Activated CD8-positive, alpha-beta memory T cell treated with anti-CD3 and anti-CD28 coated beads for 24 hours (primary cell): Measurements from ENCODE around the gene CAPN11.

Experiments used
- DNase-seq: peaks from one replicate; pipeline ENCODE4 v3.0.0-alpha.2; 2020

The CAPN11 gene

GRCh38 chr6:44158770-44159228 lies at the start of gene CAPN11:
Gene CAPN11, plus strand, starts transcription at chr6:44158820. Its CDS starts 29 bp downstream, at chr6:44158849.
- no peak for DNase-seq

- no peak for DNase-seq
These were observed 49.4 kb upstream of the CAPN11 start for GRCh38 chr6:44109212-44109611.

GRCh38 chr6:44110005-44110676 lies 48.5 kb upstream of the CAPN11 start:
- no peak for DNase-seq

GRCh38 chr6:44110966-44111365 lies 47.7 kb upstream of the CAPN11 start:
- no peak for DNase-seq

GRCh38 chr6:44111434-44112417 lies 46.9 kb upstream of the CAPN11 start:
- no peak for DNase-seq

- DNase-seq = no peak
These were observed 45.2 kb upstream of the CAPN11 start for GRCh38 chr6:44113414-44113813.

- no peak for DNase-seq
These were observed 42.8 kb upstream of the CAPN11 start for GRCh38 chr6:44115866-44116265.

GRCh38 chr6:44116641-44117382 lies 41.8 kb upstream of the CAPN11 start:
- no peak for DNase-seq

GRCh38 chr6:44117397-44118128 lies 41.1 kb upstream of the CAPN11 start:
- DNase-seq = no peak

GRCh38 chr6:44119704-44120262 lies 38.8 kb upstream of the CAPN11 start:
- DNase-seq = no peak

GRCh38 chr6:44120692-44121443 lies 37.8 kb upstream of the CAPN11 start:
- no peak for DNase-seq

- no peak for DNase-seq
These were observed 35.8 kb upstream of the CAPN11 start for GRCh38 chr6:44122801-44123200.

- DNase-seq = no peak
These were observed 35.1 kb upstream of the CAPN11 start for GRCh38 chr6:44123544-44123943.

GRCh38 chr6:44126320-44127149 lies 32.1 kb upstream of the CAPN11 start:
- DNase-seq = peak; percentile 90

- peak; percentile 95 for DNase-seq
These were observed 31.2 kb upstream of the CAPN11 start, which contains the start of the genes MRPL14 and TMEM63B for GRCh38 chr6:44127186-44128019. Gene MRPL14, minus strand, starts transcription at chr6:44127452. Its CDS starts 10,841 bp downstream, at chr6:44116611. Gene TMEM63B, plus strand, starts transcription at chr6:44127554. Its CDS starts 7,031 bp downstream, at chr6:44134585.

- peak; percentile 63 for DNase-seq
These were observed 30.4 kb upstream of the CAPN11 start for GRCh38 chr6:44128020-44128917.

- DNase-seq = no peak
These were observed 28.7 kb upstream of the CAPN11 start for GRCh38 chr6:44129841-44130322.

- no peak for DNase-seq
These were observed 26.7 kb upstream of the CAPN11 start for GRCh38 chr6:44131892-44132291.
